Spleen (tissue), 11 donors: ENCODE data around the gene RFESD. TPM values are rescaled to one million over a fixed set of nuclear protein-coding genes. Genes with fewer than 3 reads are reported as not detected.

Source experiments
- DNase-seq: peaks from one replicate; pipeline ENCODE4 v3.0.0-alpha.2; 2020
- H3K27ac ChIP-seq, 8 donors: fragments of 200-600 bp; sonication (generic) in 7 of 8; 1 replicate in 4 of 8; 2 replicates in 4 of 8; pipeline versions ENCODE4 v1.5.0 to v1.8.0; 2016 to 2021; ENCODE audit warnings: inconsistent platforms in 4 of 8, mild to moderate bottlenecking in 4 of 8, moderate library complexity in 1 of 8
- H3K27me3 ChIP-seq, 7 donors: fragments of 200-600 bp; sonication (generic) in 6 of 7; replicated peaks in 1 of 7; 1 replicate in 4 of 7; 2 replicates in 3 of 7; pipeline versions ENCODE4 v1.5.0 to v1.8.0; 2016 to 2021; ENCODE audit warnings: inconsistent platforms in 3 of 7, mild to moderate bottlenecking in 1 of 7
- H3K36me3 ChIP-seq, 6 donors: fragments of 200-600 bp; sonication (generic) in 5 of 6; 1 replicate in 4 of 6; 2 replicates in 2 of 6; pipeline versions ENCODE4 v1.5.0 to v1.8.0; 2016 to 2021; ENCODE audit warnings: inconsistent platforms in 2 of 6
- H3K4me1 ChIP-seq, 6 donors: fragments of 200-600 bp; sonication (generic) in 5 of 6; 1 replicate in 3 of 6; 2 replicates in 3 of 6; pipeline versions ENCODE4 v1.5.0 to v1.8.0; 2016 to 2021; ENCODE audit warnings: inconsistent platforms in 3 of 6
- H3K4me3 ChIP-seq, 8 donors: fragments of 200-600 bp; sonication (generic) in 7 of 8; 1 replicate in 4 of 8; 2 replicates in 4 of 8; pipeline versions ENCODE4 v1.5.0 to v1.8.0; 2016 to 2021; ENCODE audit warnings: inconsistent platforms in 4 of 8, mild to moderate bottlenecking in 4 of 8, moderate library complexity in 2 of 8
- H3K9me3 ChIP-seq, 8 donors: fragments of 200-600 bp; sonication (generic) in 7 of 8; 1 replicate in 4 of 8; 2 replicates in 4 of 8; pipeline versions ENCODE4 v1.5.0 to v1.8.0; 2016 to 2021; ENCODE audit warnings: inconsistent platforms in 4 of 8
- POLR2A ChIP-seq, 3 donors: fragments of 450-650 bp; IDR thresholded peaks; one replicate each; pipeline ENCODE4 v1.5.1; 2017; ENCODE audit warnings: antibody characterized with exemption in 3 of 3, mild to moderate bottlenecking in 1 of 3
- POLR2AphosphoS5 ChIP-seq, 3 donors: sonication (generic); formaldehyde crosslinking; IDR thresholded peaks; one replicate each; pipeline ENCODE4 v1.5.1; 2017; ENCODE audit warnings: antibody characterized with exemption in 3 of 3
- WGBS, 5 donors: extraction: QIAGEN DNeasy Blood & Tissue Kit in 3 of 5; methylation state at CpG; one replicate each; pipeline versions ENCODE4 v1.1.5 to v1.1.7; 2013 to 2018; 5-methylcytosine and 5-hydroxymethylcytosine counted together
- intact Hi-C: fragments of 100-400 bp; cut with DNase I; formaldehyde crosslinking; loops from one replicate; pipeline ENCODE4 v1.15.0; 2023; ENCODE audit warnings: low total_unique reads
- polyA plus RNA-seq, 3 donors: library from polyadenylated mRNA; stranded (reverse); fragments of 200-250 nt; gene quantifications; one replicate each; pipeline ENCODE4 v1.2.1, GENCODE V29; 2013
- total RNA-seq, 7 donors: library from RNA; depleted of rRNA in 3 of 7; stranded (reverse); fragments of >200 nt in 3 of 7; fragmentation: NEBNext Ultra II Directional in 4 of 7; extraction: Animal tissue kit (Norgen Biotek cat#: 25700) in 4 of 7; gene quantifications; one replicate each; pipeline versions ENCODE4 v1.1.0 to v1.2.1, GENCODE V29; 2016 to 2021
- TF ChIP-seq, protein P1 (sequence below), 11 experiments: fragments of 200-600 bp in 7 of 11; fragments of 450-650 bp in 4 of 11; sonication (generic) in 4 of 11; IDR thresholded peaks in 8 of 11; conservative IDR thresholded peaks in 3 of 11; 1 replicate in 7 of 11; 2 replicates in 4 of 11; pipeline versions ENCODE4 v1.4.0 to v1.8.0; 2016 to 2021; ENCODE audit warnings: antibody characterized with exemption in 11 of 11, inconsistent platforms in 4 of 11, mild to moderate bottlenecking in 1 of 11
- donor health status: healthy with polysubstance abuse.
- donor health status: DM: no; HTN: no; CAD: no; lungs with moderate emphysema.
- donor health status: DM: no; HTN: no; CAD: no.
- donor health status: Bipolar disorder and iron deficiency.
- donor health status: healthy.
- donor health status: DM: no; HTN: no; CAD: no.
- donor health status: DM: yes; HTN: yes; CAD: no.

The RFESD gene
- total and polyA plus RNA-seq, 10 donors: 1.3 to 6.5 (median 3.5) TPM

DNA sequence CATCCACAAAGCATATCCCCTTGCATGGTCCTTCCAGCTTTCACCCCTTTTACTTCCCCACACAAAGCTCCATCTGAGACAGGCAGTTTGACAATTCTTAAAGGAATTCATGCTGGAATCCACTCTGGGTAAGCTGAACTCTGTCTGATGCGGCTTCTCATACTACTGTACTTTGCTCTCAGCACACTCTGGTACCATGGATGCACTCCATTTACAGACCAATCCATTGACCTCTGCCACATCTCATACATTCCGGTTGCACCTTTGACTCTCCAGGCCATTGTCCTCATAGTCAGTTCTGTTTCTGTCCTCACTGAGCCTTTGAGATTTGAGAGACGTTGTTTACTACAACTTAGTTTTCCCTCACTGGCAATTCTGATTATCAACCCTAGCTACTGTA is 24.0 kb downstream of the RFESD start:
- WGBS, 5 donors: 92 to 99% (median 94%) methylated on average over 3 of the region's 3 CpGs
- no peak for TF ChIP-seq POLR2AphosphoS5 (IDR thresholded peaks at IDR 0.05)
- no peak for TF ChIP-seq POLR2A (IDR thresholded peaks at IDR 0.05)
- Histone ChIP-seq H3K27ac (no peak overlapping the region), H3K36me3 (no peaks in the 10 kb centered on the region), H3K4me3 (no peak overlapping the region), H3K4me1 (peaks cover 0 to 17% (median 0%) of the 10 kb centered on the region in 6 donors), H3K9me3 (no peaks in the 10 kb centered on the region), H3K27me3 (no peaks in the 10 kb centered on the region)
- intact Hi-C loops: no loop called here
- no peak for DNase-seq

DNA sequence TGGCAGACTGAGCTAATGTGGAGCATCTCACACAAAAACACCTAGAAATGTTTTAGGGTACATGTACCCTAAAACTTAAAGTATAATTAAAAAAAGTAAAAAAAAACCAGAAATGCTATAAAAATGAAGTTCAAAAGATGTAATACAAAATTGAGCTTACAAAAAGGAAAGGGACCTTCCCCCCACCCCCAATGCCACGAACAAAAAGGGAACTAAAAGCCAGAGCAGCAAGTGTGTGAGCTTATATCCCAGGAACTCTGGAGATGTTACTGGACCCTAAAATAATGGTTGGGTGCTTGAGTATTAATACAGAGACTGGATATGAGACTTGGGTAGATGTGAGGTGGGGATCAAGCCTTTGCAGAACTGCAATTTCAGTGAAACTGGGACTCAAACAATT is 25.2 kb downstream of the RFESD start:
- Histone ChIP-seq H3K9me3 (no peaks in the 10 kb centered on the region), H3K4me1 (peaks cover 0 to 14% (median 0%) of the 10 kb centered on the region in 6 donors), H3K4me3 (no peak overlapping the region), H3K36me3 (no peaks in the 10 kb centered on the region), H3K27ac (no peak overlapping the region), H3K27me3 (no peaks in the 10 kb centered on the region)
- TF ChIP-seq POLR2AphosphoS5 (IDR thresholded peaks at IDR 0.05) (no peak), POLR2A (IDR thresholded peaks at IDR 0.05) (no peak)
- TF ChIP-seq, protein P1, sequence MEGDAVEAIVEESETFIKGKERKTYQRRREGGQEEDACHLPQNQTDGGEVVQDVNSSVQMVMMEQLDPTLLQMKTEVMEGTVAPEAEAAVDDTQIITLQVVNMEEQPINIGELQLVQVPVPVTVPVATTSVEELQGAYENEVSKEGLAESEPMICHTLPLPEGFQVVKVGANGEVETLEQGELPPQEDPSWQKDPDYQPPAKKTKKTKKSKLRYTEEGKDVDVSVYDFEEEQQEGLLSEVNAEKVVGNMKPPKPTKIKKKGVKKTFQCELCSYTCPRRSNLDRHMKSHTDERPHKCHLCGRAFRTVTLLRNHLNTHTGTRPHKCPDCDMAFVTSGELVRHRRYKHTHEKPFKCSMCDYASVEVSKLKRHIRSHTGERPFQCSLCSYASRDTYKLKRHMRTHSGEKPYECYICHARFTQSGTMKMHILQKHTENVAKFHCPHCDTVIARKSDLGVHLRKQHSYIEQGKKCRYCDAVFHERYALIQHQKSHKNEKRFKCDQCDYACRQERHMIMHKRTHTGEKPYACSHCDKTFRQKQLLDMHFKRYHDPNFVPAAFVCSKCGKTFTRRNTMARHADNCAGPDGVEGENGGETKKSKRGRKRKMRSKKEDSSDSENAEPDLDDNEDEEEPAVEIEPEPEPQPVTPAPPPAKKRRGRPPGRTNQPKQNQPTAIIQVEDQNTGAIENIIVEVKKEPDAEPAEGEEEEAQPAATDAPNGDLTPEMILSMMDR (IDR thresholded peaks at IDR 0.05 in 8 of 11, conservative IDR thresholded peaks at IDR 0.05 in 3 of 11): no peak
- no peak for DNase-seq
- intact Hi-C loops: no loop called here
- WGBS, 5 donors: 25 to 44% (median 38%) methylated on average over 1 of the region's 1 CpG

DNA sequence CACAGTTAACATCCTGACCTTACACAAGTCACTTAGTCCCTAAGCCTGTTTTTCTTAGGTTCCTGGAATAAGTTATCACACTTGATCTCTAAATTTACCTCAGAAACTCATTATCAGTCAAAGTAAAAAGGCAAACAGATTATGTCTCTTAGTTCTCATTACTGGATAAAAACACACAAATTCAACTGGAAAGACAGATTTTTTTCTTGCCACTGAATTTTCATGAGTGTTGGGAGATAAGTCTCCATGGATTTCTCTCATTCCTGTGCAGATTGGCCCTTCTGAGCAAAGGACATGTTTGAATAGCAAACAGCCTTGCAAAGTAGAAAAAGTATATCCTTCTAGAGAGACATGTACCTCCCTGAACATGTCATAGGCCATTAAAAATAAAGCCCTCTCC is 26.1 kb downstream of the RFESD start:
- Histone ChIP-seq H3K27me3 (no peaks in the 10 kb centered on the region), H3K4me3 (no peak overlapping the region), H3K36me3 (no peaks in the 10 kb centered on the region), H3K27ac (no peak overlapping the region), H3K4me1 (peaks cover 0 to 6% (median 0%) of the 10 kb centered on the region in 6 donors), H3K9me3 (no peaks in the 10 kb centered on the region)
- intact Hi-C loops: no loop called here
- no peak for DNase-seq
- TF ChIP-seq POLR2A (IDR thresholded peaks at IDR 0.05) (no peak), POLR2AphosphoS5 (IDR thresholded peaks at IDR 0.05) (no peak)
- TF ChIP-seq, protein P1 (IDR thresholded peaks at IDR 0.05 in 8 of 11, conservative IDR thresholded peaks at IDR 0.05 in 3 of 11): no peak

DNA sequence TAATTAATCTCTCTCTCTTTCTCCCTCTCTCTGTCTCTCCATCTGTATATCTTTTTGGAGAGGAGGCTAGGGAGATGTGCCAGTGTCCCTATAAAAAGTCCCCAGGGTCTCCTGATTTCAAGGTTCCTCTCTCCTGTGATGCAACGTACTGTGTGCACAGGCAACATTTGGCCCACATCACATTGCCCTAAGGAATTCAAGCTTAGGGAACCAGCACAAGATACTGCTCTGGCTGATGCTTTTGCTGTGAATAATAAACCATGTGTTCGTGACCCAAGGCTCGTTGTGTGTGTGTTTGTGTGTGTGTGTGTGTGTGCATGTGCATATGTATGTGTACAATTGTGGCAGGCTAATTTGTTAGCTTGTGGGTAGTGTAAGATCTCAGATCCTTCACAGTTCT is 26.5 kb downstream of the RFESD start:
- DNase-seq: no peak
- TF ChIP-seq POLR2A (IDR thresholded peaks at IDR 0.05) (no peak), POLR2AphosphoS5 (IDR thresholded peaks at IDR 0.05) (no peak)
- TF ChIP-seq, protein P1 (IDR thresholded peaks at IDR 0.05 in 8 of 11, conservative IDR thresholded peaks at IDR 0.05 in 3 of 11): no peak
- intact Hi-C loops: no loop called here
- Histone ChIP-seq H3K4me3 (no peak overlapping the region), H3K36me3 (no peaks in the 10 kb centered on the region), H3K27me3 (no peaks in the 10 kb centered on the region), H3K27ac (no peak overlapping the region), H3K4me1 (peaks cover 0 to 6% (median 0%) of the 10 kb centered on the region in 6 donors), H3K9me3 (no peaks in the 10 kb centered on the region)
- 77 to 93% (median 88%) methylated on average over 3 of the region's 3 CpGs for WGBS, 5 donors

DNA sequence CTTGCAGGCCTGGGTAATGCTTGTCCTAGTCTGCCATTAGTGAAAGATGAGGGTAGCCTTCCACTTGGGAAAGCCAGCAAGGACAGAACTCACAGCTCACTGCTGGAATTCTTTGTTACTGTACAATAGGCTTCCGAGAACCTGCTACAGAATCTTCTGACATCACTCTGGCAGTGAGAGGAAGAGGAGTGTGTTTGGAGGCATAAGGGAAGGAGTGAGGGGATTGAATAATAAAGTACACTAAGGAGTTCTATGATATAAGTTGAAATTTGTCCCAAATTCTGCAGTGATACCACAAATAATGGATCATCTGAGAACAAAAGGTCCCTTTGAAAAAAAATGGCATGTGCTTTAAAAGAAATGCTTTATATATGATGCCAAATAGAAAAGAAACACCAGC is 36.3 kb downstream of the RFESD start, which contains the start of gene SPATA9:
TSS of gene SPATA9 (minus strand) at position 101 of the 400 bp plus-strand sequence. CDS start 137 bp downstream, outside the sequence.
- Histone ChIP-seq H3K9me3 (no peaks in the 10 kb centered on the region), H3K4me1 (no peaks in the 10 kb centered on the region), H3K27ac (no peak within 1 kb of the TSS), H3K4me3 (no peak within 1 kb of the TSS), H3K36me3 (no peaks in the 10 kb centered on the region), H3K27me3 (no peaks in the 10 kb centered on the region)
- intact Hi-C loops: no loop called here
- TF ChIP-seq POLR2A (IDR thresholded peaks at IDR 0.05) (no peak), POLR2AphosphoS5 (IDR thresholded peaks at IDR 0.05) (no peak)
- TF ChIP-seq, protein P1 (IDR thresholded peaks at IDR 0.05 in 8 of 11, conservative IDR thresholded peaks at IDR 0.05 in 3 of 11): no peak
- no peak for DNase-seq
- WGBS, 5 donors: 88 to 100% (median 94%) methylated on average over 1 of the region's 1 CpG
